ENCODE results near the gene TMEM145. TPM values are rescaled to one million over a fixed set of nuclear protein-coding genes. Genes with fewer than 3 reads are reported as not detected.

TMEM145 gene
- total and polyA plus RNA-seq, 9 of the 15 experiments (the other 6 are each of a cell fraction or from before 2014, with no cell fraction given) = 0.80 to 5.5 (median 1.9) TPM; not detected in 3

GRCh38 chr19:42348211-42348610 lies 35.1 kb downstream of the TMEM145 start (continued):
- TF ChIP-seq E2F1 (CRISPR knock-in tag; IDR thresholded peaks at IDR 0.05) = no peak
- TF ChIP-seq KLF13 (tag; IDR thresholded peaks at IDR 0.05; ENCODE audit: borderline replicate concordance, low read depth) = no peak
- no peak for TF ChIP-seq ZNF518B (CRISPR knock-in tag; IDR thresholded peaks at IDR 0.05)
- no peak for TF ChIP-seq ATF6 (CRISPR knock-in tag; IDR thresholded peaks at IDR 0.05)
- TF ChIP-seq NELFE (IDR thresholded peaks at IDR 0.05; ENCODE audit: insufficient read depth, insufficient read length) = no peak
- no peak for TF ChIP-seq FOXK1 (CRISPR knock-in tag; IDR thresholded peaks at IDR 0.05; ENCODE audit: borderline replicate concordance)
- TF ChIP-seq KLF16 (IDR thresholded peaks at IDR 0.05) = no peak
- no peak for TF ChIP-seq ZNF445 (CRISPR knock-in tag; IDR thresholded peaks at IDR 0.05; ENCODE audit: low read depth)
- TF ChIP-seq TAF1 (IDR thresholded peaks at IDR 0.05; ENCODE audit: control insufficient read depth, extremely low read depth, insufficient read depth, low read length, severe bottlenecking) = no peak

Data from K562 (cell line).